Measurements from ENCODE around the gene KRT5.

KRT5 gene

GRCh38 chr12:52519826-52520662, at the start of gene KRT5:
KRT5 (minus strand) TSS chr12:52520394; CDS start chr12:52520296, 98 bp downstream.
- no peak for DNase-seq

GRCh38 chr12:52568111-52568510, 47.9 kb upstream of the KRT5 start:
- no peak for DNase-seq

- peak; percentile 27 for DNase-seq
Observed at GRCh38 chr12:52566847-52567291, 46.7 kb upstream of the KRT5 start.

GRCh38 chr12:52564582-52564981, 44.4 kb upstream of the KRT5 start:
- DNase-seq, result no peak

- DNase-seq, result no peak
Observed at GRCh38 chr12:52561880-52562449, 41.8 kb upstream of the KRT5 start.

GRCh38 chr12:52559979-52560378, 39.8 kb upstream of the KRT5 start:
- no peak for DNase-seq

GRCh38 chr12:52558781-52559445, 38.7 kb upstream of the KRT5 start:
- no peak for DNase-seq

GRCh38 chr12:52557476-52557875, 37.3 kb upstream of the KRT5 start:
- DNase-seq, result no peak

- no peak for DNase-seq
Observed at GRCh38 chr12:52555577-52555976, 35.4 kb upstream of the KRT5 start.

GRCh38 chr12:52552681-52553195, 32.5 kb upstream of the KRT5 start, which contains the start of gene KRT71:
KRT71 (minus strand) TSS chr12:52553145; CDS start chr12:52553077, 68 bp downstream.
- DNase-seq, result no peak

GRCh38 chr12:52552055-52552454, 31.9 kb upstream of the KRT5 start:
- no peak for DNase-seq

- no peak for DNase-seq
Observed at GRCh38 chr12:52551216-52551865, 31.1 kb upstream of the KRT5 start.

- no peak for DNase-seq
Observed at GRCh38 chr12:52546126-52546525, 25.9 kb upstream of the KRT5 start.

- DNase-seq, result no peak
Observed at GRCh38 chr12:52543985-52544883, 24.0 kb upstream of the KRT5 start.

- DNase-seq, result no peak
Observed at GRCh38 chr12:52542785-52543318, 22.7 kb upstream of the KRT5 start.

- DNase-seq, result no peak
Observed at GRCh38 chr12:52542157-52542556, 22.0 kb upstream of the KRT5 start.

- no peak for DNase-seq
Observed at GRCh38 chr12:52541709-52542108, 21.5 kb upstream of the KRT5 start.

GRCh38 chr12:52540531-52540930, 20.3 kb upstream of the KRT5 start:
- no peak for DNase-seq

GRCh38 chr12:52539821-52540173, 19.6 kb upstream of the KRT5 start:
- DNase-seq, result no peak

GRCh38 chr12:52539083-52539820, 19.1 kb upstream of the KRT5 start:
- no peak for DNase-seq

- no peak for DNase-seq
Observed at GRCh38 chr12:52537101-52537500, 16.9 kb upstream of the KRT5 start.

Measured in NCI-H524 treated with DMSO at 0.1 percent for 48 hours (cell line).